WTC11 (cell line): ENCODE measurements around the gene SHROOM3. TPM values are rescaled to one million over a fixed set of nuclear protein-coding genes. Genes with fewer than 3 reads are reported as not detected.

Experiments used
- ATAC-seq: fragments of 200-7000 bp; cut with Tn5 transposase; 2 replicates; pipeline ENCODE4 v1.10.0; 2021; ENCODE audit warnings: mild to moderate bottlenecking, moderate library complexity
- CTCF ChIA-PET: fragments of 300-600 bp; sonication (Branson Sonifier 250); formaldehyde crosslinking; loops from one replicate; lab custom pipeline; 2021; ENCODE audit warnings: antibody characterized with exemption; lab: Charles Lee
- POLR2A ChIA-PET: fragments of 350-600 bp; sonication (Branson Sonifier 250); formaldehyde crosslinking; loops from one replicate; lab custom pipeline; 2021; ENCODE audit warnings: antibody characterized with exemption; lab: Charles Lee
- DNase-seq: peaks from one replicate; pipeline ENCODE4 v3.0.0; 2021; ENCODE audit warnings: low spot score
- H3K27ac Mint-ChIP-seq: 2 replicates; pipeline ENCODE4 v1.8.0; 2021; ENCODE audit warnings: mixed read lengths
- H3K27me3 Mint-ChIP-seq: 2 replicates; pipeline ENCODE4 v1.8.0; 2021; ENCODE audit warnings: low read depth, mild to moderate bottlenecking, moderate library complexity, mixed read lengths
- H3K36me3 Mint-ChIP-seq: 2 replicates; pipeline ENCODE4 v1.8.0; 2021; ENCODE audit warnings: mixed read lengths
- H3K4me1 Mint-ChIP-seq: 2 replicates; pipeline ENCODE4 v1.8.0; 2022; ENCODE audit warnings: mixed read lengths
- H3K4me3 Mint-ChIP-seq: 2 replicates; pipeline ENCODE4 v1.8.0; 2021; ENCODE audit warnings: mild to moderate bottlenecking, moderate library complexity, mixed read lengths
- H3K9me3 Mint-ChIP-seq: 2 replicates; pipeline ENCODE4 v1.8.0; 2021; ENCODE audit warnings: mixed read lengths
- ATF1 ChIP-seq: sonication (generic); formaldehyde crosslinking; IDR thresholded peaks from 2 replicates; pipeline ENCODE4 v1.8.1; 2023; ENCODE audit warnings: mild to moderate bottlenecking, moderate library complexity, missing genetic modification reagents
- FOXJ3 ChIP-seq: sonication (generic); formaldehyde crosslinking; IDR thresholded peaks from 2 replicates; pipeline ENCODE4 v1.9.0; 2021; ENCODE audit warnings: missing genetic modification reagents, mild to moderate bottlenecking, borderline replicate concordance
- MXD4 ChIP-seq: fragments of 250-450 bp; sonication (Bioruptor Pico); IDR thresholded peaks from 2 replicates; pipeline ENCODE4 v1.8.0; 2021; ENCODE audit warnings: mild to moderate bottlenecking, moderate library complexity, borderline replicate concordance
- MYBL2 ChIP-seq: sonication (generic); formaldehyde crosslinking; IDR thresholded peaks from 2 replicates; pipeline ENCODE4 v1.8.1; 2023; ENCODE audit warnings: mild to moderate bottlenecking, moderate library complexity, missing genetic modification reagents
- NFYB ChIP-seq: sonication (generic); formaldehyde crosslinking; conservative IDR thresholded peaks from 2 replicates; pipeline ENCODE4 v1.8.0; 2022; ENCODE audit warnings: low read depth, missing genetic modification reagents
- SMAD4 ChIP-seq: sonication (generic); formaldehyde crosslinking; IDR thresholded peaks from 2 replicates; pipeline ENCODE4 v1.8.0; 2022; ENCODE audit warnings: mild to moderate bottlenecking, missing genetic modification reagents
- TP53 ChIP-seq: sonication (generic); formaldehyde crosslinking; IDR thresholded peaks from 2 replicates; pipeline ENCODE4 v1.8.1; 2023; ENCODE audit warnings: mild to moderate bottlenecking, missing genetic modification reagents
- total RNA-seq: library from RNA; stranded (reverse); gene quantifications from 3 replicates; pipeline ENCODE4 v1.2.3, GENCODE V29; 2021
- TF ChIP-seq, protein P1 (sequence below): sonication (generic); formaldehyde crosslinking; IDR thresholded peaks from 2 replicates; pipeline ENCODE4 v1.8.1; 2022; ENCODE audit warnings: low read depth, missing genetic modification reagents, borderline replicate concordance
- TF ChIP-seq, protein P2 (sequence below): fragments of 250-450 bp; sonication (Bioruptor Pico); IDR thresholded peaks from 2 replicates; pipeline ENCODE4 v2.1.2; 2022; ENCODE audit warnings: mild to moderate bottlenecking, moderate library complexity
- TF ChIP-seq, protein P3 (sequence below): fragments of 250-450 bp; sonication (Bioruptor Pico); IDR thresholded peaks from 2 replicates; pipeline ENCODE4 v1.9.0; 2021; ENCODE audit warnings: moderate library complexity, mild to moderate bottlenecking, inconsistent platforms, borderline replicate concordance
- TF ChIP-seq, protein P4 (sequence below): fragments of 250-450 bp; sonication (Bioruptor Pico); IDR thresholded peaks from 2 replicates; pipeline ENCODE4 v1.9.0; 2021; ENCODE audit warnings: mild to moderate bottlenecking
- TF ChIP-seq, protein P5 (sequence below): sonication (generic); formaldehyde crosslinking; IDR thresholded peaks from 2 replicates; pipeline ENCODE4 v1.8.1; 2023; ENCODE audit warnings: mild to moderate bottlenecking, moderate library complexity, missing genetic modification reagents

SHROOM3 gene
- total RNA-seq, 1 experiment from 2014 or later: 71.9 TPM

DNA sequence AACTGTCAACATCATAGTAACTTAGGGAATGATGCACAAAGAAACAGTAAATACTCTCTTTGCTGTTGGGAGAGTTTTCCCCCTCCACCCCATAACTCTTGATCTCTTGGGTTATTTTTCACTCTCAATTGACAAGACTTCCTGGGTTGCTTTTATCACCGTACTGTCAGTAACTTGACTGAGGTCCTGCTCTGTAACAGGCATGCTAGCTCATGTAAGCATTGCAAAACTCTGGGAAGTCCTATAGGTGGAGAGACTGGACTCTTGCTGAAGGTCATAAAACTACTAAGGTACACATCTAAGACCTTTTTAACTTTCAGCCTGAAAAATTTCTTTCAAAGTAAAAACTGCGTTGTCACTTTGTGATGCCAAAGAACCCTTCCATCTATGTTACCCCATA, 10.9 kb downstream of the SHROOM3 start (continued):
- TF ChIP-seq, protein P1, sequence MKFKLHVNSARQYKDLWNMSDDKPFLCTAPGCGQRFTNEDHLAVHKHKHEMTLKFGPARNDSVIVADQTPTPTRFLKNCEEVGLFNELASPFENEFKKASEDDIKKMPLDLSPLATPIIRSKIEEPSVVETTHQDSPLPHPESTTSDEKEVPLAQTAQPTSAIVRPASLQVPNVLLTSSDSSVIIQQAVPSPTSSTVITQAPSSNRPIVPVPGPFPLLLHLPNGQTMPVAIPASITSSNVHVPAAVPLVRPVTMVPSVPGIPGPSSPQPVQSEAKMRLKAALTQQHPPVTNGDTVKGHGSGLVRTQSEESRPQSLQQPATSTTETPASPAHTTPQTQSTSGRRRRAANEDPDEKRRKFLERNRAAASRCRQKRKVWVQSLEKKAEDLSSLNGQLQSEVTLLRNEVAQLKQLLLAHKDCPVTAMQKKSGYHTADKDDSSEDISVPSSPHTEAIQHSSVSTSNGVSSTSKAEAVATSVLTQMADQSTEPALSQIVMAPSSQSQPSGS (CRISPR knock-in tag): no peak
- TF ChIP-seq MXD4 (CRISPR knock-in tag): no peak

DNA sequence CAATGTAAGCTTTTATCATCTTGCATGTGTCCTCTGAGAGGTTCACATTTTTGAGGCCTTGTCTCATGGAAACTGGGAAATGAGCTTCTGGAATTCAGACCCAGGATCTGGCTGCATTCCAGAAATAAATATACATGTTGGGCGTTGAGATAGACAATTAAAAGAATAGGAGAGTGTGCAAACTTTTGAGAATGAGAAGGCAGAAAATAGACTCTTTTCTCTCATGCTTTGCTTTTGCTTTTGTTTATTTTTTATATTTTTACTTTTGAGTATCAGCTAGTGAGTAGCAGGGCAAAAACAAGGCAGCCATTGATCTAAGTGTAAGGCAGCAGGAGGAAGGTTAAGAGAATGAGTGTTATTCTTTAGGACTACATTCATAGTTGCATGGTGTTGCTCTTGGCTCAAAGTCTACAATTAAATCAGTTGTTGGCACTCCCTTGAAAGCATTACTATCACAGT, 12.4 kb downstream of the SHROOM3 start:
- H3K27ac Mint-ChIP-seq: no peak overlapping the region
- TF ChIP-seq, protein P2, sequence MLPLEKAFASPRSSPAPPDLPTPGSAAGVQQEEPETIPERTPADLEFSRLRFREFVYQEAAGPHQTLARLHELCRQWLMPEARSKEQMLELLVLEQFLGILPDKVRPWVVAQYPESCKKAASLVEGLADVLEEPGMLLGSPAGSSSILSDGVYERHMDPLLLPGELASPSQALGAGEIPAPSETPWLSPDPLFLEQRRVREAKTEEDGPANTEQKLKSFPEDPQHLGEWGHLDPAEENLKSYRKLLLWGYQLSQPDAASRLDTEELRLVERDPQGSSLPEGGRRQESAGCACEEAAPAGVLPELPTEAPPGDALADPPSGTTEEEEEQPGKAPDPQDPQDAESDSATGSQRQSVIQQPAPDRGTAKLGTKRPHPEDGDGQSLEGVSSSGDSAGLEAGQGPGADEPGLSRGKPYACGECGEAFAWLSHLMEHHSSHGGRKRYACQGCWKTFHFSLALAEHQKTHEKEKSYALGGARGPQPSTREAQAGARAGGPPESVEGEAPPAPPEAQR (CRISPR knock-in tag): no peak
- TF ChIP-seq TP53 (CRISPR knock-in tag): no peak
- ChIA-PET CTCF (interaction anchor here (1.5 kb wide), 1 partner anchor 57 kb away, joined by 9 read pairs; no protein-coding TSS in a partner anchor), POLR2A (no interaction called here)
- H3K9me3 Mint-ChIP-seq: no peaks in the 10 kb centered on the region
- DNase-seq (no peak), ATAC-seq (no peak)
- no peaks in the 10 kb centered on the region for H3K36me3 Mint-ChIP-seq
- H3K27me3 Mint-ChIP-seq: no peaks in the 10 kb centered on the region; the same call in 1 of the 2 replicates
- peaks cover 45% of the 10 kb centered on the region for H3K4me1 Mint-ChIP-seq
- H3K4me3 Mint-ChIP-seq: no peak overlapping the region

DNA sequence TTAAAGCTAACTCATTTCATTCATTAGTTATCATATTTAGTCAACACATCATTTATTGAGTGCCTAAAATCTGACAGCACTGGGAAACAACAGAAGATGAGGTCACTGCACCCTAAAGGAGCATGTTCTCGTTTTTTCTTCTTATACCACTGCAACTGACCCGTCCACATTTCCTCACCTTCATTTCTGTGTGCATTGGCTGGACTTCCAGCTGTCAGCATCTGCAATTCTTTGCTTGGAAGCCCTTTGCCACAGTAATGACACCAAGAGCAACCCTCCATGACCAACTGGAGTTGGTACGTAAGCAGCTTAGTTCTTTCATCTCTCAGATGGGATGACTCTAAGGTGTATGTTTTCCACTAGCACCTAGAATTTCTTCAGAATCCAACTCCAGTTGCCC, 13.2 kb downstream of the SHROOM3 start:
- DNase-seq (no peak), ATAC-seq (no peak)
- H3K4me1 Mint-ChIP-seq: peaks cover 38% of the 10 kb centered on the region
- no peak overlapping the region for H3K27ac Mint-ChIP-seq
- no peaks in the 10 kb centered on the region for H3K36me3 Mint-ChIP-seq
- H3K4me3 Mint-ChIP-seq: no peak overlapping the region
- no peaks in the 10 kb centered on the region; the same call in 1 of the 2 replicates for H3K27me3 Mint-ChIP-seq
- TF ChIP-seq, protein P3, sequence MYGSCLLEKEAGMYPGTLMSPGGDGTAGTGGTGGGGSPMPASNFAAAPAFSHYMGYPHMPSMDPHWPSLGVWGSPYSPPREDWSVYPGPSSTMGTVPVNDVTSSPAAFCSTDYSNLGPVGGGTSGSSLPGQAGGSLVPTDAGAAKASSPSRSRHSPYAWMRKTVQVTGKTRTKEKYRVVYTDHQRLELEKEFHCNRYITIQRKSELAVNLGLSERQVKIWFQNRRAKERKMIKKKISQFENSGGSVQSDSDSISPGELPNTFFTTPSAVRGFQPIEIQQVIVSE (CRISPR knock-in tag): no peak
- TF ChIP-seq ATF1 (CRISPR knock-in tag) (no peak), SMAD4 (CRISPR knock-in tag) (no peak), FOXJ3 (no peak), NFYB (CRISPR knock-in tag) (no peak), MYBL2 (CRISPR knock-in tag) (no peak)
- TF ChIP-seq, protein P4, sequence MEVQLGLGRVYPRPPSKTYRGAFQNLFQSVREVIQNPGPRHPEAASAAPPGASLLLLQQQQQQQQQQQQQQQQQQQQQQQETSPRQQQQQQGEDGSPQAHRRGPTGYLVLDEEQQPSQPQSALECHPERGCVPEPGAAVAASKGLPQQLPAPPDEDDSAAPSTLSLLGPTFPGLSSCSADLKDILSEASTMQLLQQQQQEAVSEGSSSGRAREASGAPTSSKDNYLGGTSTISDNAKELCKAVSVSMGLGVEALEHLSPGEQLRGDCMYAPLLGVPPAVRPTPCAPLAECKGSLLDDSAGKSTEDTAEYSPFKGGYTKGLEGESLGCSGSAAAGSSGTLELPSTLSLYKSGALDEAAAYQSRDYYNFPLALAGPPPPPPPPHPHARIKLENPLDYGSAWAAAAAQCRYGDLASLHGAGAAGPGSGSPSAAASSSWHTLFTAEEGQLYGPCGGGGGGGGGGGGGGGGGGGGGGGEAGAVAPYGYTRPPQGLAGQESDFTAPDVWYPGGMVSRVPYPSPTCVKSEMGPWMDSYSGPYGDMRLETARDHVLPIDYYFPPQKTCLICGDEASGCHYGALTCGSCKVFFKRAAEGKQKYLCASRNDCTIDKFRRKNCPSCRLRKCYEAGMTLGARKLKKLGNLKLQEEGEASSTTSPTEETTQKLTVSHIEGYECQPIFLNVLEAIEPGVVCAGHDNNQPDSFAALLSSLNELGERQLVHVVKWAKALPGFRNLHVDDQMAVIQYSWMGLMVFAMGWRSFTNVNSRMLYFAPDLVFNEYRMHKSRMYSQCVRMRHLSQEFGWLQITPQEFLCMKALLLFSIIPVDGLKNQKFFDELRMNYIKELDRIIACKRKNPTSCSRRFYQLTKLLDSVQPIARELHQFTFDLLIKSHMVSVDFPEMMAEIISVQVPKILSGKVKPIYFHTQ (CRISPR knock-in tag): no peak
- TF ChIP-seq, protein P5, sequence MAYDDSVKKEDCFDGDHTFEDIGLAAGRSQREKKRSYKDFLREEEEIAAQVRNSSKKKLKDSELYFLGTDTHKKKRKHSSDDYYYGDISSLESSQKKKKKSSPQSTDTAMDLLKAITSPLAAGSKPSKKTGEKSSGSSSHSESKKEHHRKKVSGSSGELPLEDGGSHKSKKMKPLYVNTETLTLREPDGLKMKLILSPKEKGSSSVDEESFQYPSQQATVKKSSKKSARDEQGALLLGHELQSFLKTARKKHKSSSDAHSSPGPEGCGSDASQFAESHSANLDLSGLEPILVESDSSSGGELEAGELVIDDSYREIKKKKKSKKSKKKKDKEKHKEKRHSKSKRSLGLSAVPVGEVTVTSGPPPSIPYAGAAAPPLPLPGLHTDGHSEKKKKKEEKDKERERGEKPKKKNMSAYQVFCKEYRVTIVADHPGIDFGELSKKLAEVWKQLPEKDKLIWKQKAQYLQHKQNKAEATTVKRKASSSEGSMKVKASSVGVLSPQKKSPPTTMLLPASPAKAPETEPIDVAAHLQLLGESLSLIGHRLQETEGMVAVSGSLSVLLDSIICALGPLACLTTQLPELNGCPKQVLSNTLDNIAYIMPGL (CRISPR knock-in tag): no peak
- H3K9me3 Mint-ChIP-seq: no peaks in the 10 kb centered on the region
- POLR2A ChIA-PET: no interaction called here
- CTCF ChIA-PET: interaction anchor here (1.1 to 1.5 kb wide), 2 partner anchors 13 to 57 kb away, joined by 4 to 9 read pairs; partner anchors contain the start of gene SHROOM3
